Measurements from ENCODE around the gene PPP1R13B. TPM values are rescaled to one million over a fixed set of nuclear protein-coding genes. Genes with fewer than 3 reads are reported as not detected.

Gene PPP1R13B
- total RNA-seq, 3 donors from 2014 or later = 6.4 to 21.8 (median 18.4) TPM

GRCh38 chr14:103767336-103767894, 80.0 kb downstream of the PPP1R13B start:
- no peaks in the 10 kb centered on the region for H3K4me1 ChIP-seq
- H3K36me3 ChIP-seq = no peaks in the 10 kb centered on the region
- H3K9me3 ChIP-seq = no peaks in the 10 kb centered on the region
- no peak overlapping the region for H3K27ac ChIP-seq
- DNase-seq (ENCODE audit: low spot score in 2 of 2) = no peak
- no peak for TF ChIP-seq POLR2A (IDR thresholded peaks at IDR 0.05)
- TF ChIP-seq CTCF (IDR thresholded peaks at IDR 0.05) = no peak
- no peak for TF ChIP-seq POLR2AphosphoS5 (IDR thresholded peaks at IDR 0.05)
- no peaks in the 10 kb centered on the region for H3K27me3 ChIP-seq
- H3K4me3 ChIP-seq = no peak overlapping the region
- intact Hi-C loops (cut with DNase I; ENCODE audit: low total_unique reads) = no loop called here

GRCh38 chr14:103765526-103765925, 81.8 kb downstream of the PPP1R13B start:
- Histone ChIP-seq H3K4me1 (no peaks in the 10 kb centered on the region), H3K9me3 (no peaks in the 10 kb centered on the region), H3K27ac (no peak overlapping the region), H3K36me3 (no peaks in the 10 kb centered on the region), H3K27me3 (no peaks in the 10 kb centered on the region), H3K4me3 (no peak overlapping the region)
- intact Hi-C loops (cut with DNase I; ENCODE audit: low total_unique reads) = no loop called here
- DNase-seq (ENCODE audit: low spot score in 2 of 2) = no peak
- no peak for TF ChIP-seq CTCF (IDR thresholded peaks at IDR 0.05)
- TF ChIP-seq POLR2A (IDR thresholded peaks at IDR 0.05) = no peak
- TF ChIP-seq POLR2AphosphoS5 (IDR thresholded peaks at IDR 0.05) = no peak

- Histone ChIP-seq H3K36me3 (no peaks in the 10 kb centered on the region), H3K27me3 (no peaks in the 10 kb centered on the region), H3K4me1 (no peaks in the 10 kb centered on the region), H3K27ac (no peak overlapping the region), H3K9me3 (no peaks in the 10 kb centered on the region), H3K4me3 (no peak overlapping the region)
- DNase-seq (ENCODE audit: low spot score in 2 of 2) = no peak
- TF ChIP-seq CTCF (IDR thresholded peaks at IDR 0.05) (no peak), POLR2A (IDR thresholded peaks at IDR 0.05) (no peak), POLR2AphosphoS5 (IDR thresholded peaks at IDR 0.05) (no peak)
- intact Hi-C loops (cut with DNase I; ENCODE audit: low total_unique reads) = no loop called here
Observed at GRCh38 chr14:103763730-103764488, 83.5 kb downstream of the PPP1R13B start.

- Histone ChIP-seq H3K4me1 (no peaks in the 10 kb centered on the region), H3K4me3 (no peak overlapping the region), H3K36me3 (no peaks in the 10 kb centered on the region), H3K27ac (no peak overlapping the region), H3K27me3 (no peaks in the 10 kb centered on the region), H3K9me3 (no peaks in the 10 kb centered on the region)
- no peak for TF ChIP-seq POLR2AphosphoS5 (IDR thresholded peaks at IDR 0.05)
- TF ChIP-seq POLR2A (IDR thresholded peaks at IDR 0.05) = no peak
- intact Hi-C loops (cut with DNase I; ENCODE audit: low total_unique reads) = no loop called here
- no peak for DNase-seq (ENCODE audit: low spot score in 2 of 2)
Observed at GRCh38 chr14:103762541-103762940, 84.8 kb downstream of the PPP1R13B start.

- Histone ChIP-seq H3K27me3 (no peaks in the 10 kb centered on the region), H3K36me3 (no peaks in the 10 kb centered on the region), H3K4me1 (no peaks in the 10 kb centered on the region), H3K9me3 (no peaks in the 10 kb centered on the region), H3K27ac (no peak overlapping the region), H3K4me3 (no peak overlapping the region)
- intact Hi-C loops (cut with DNase I; ENCODE audit: low total_unique reads) = no loop called here
- no peak for DNase-seq (ENCODE audit: low spot score in 2 of 2)
- no peak for TF ChIP-seq POLR2AphosphoS5 (IDR thresholded peaks at IDR 0.05)
- no peak for TF ChIP-seq POLR2A (IDR thresholded peaks at IDR 0.05)
- no peak for TF ChIP-seq CTCF (IDR thresholded peaks at IDR 0.05)
Observed at GRCh38 chr14:103762036-103762435, 85.3 kb downstream of the PPP1R13B start.

Data from breast epithelium (tissue), 4 donors.